ENCODE data around the gene SPTLC1. TPM values are rescaled to one million over a fixed set of nuclear protein-coding genes. Genes with fewer than 3 reads are reported as not detected.
"Not testable (repeated sequence)": the region's sequence is repeated elsewhere in the genome, so short reads cannot be mapped to it uniquely, and the experiment has no call there.

Gene SPTLC1
- total RNA-seq, 1 experiment from 2014 or later: 134 TPM

GRCh38 chr9:92140754-92141143, 25.5 kb upstream of the SPTLC1 start:
- no peak for DNase-seq (ENCODE audit: low read depth)

GRCh38 chr9:92140074-92140753, 25.0 kb upstream of the SPTLC1 start:
- DNase-seq (ENCODE audit: low read depth): peak; percentile 68

GRCh38 chr9:92138960-92139540, 23.8 kb upstream of the SPTLC1 start:
- DNase-seq (ENCODE audit: low read depth): peak; percentile 60

GRCh38 chr9:92138157-92138959, 23.1 kb upstream of the SPTLC1 start:
- DNase-seq (ENCODE audit: low read depth): peak; percentile 50

- no peak for DNase-seq (ENCODE audit: low read depth)
Observed at GRCh38 chr9:92136184-92136858, 21.1 kb upstream of the SPTLC1 start.

- no peak for DNase-seq (ENCODE audit: low read depth)
Observed at GRCh38 chr9:92135576-92135975, 20.4 kb upstream of the SPTLC1 start.

- DNase-seq (ENCODE audit: low read depth): peak; percentile 85
Observed at GRCh38 chr9:92133949-92134604, 18.9 kb upstream of the SPTLC1 start.

GRCh38 chr9:92132913-92133312, 17.7 kb upstream of the SPTLC1 start:
- not testable (repeated sequence) for DNase-seq (ENCODE audit: low read depth)

- DNase-seq (ENCODE audit: low read depth): no peak
Observed at GRCh38 chr9:92132501-92132900, 17.3 kb upstream of the SPTLC1 start.

- DNase-seq (ENCODE audit: low read depth): no peak
Observed at GRCh38 chr9:92122800-92123199, 7.6 kb upstream of the SPTLC1 start.

GRCh38 chr9:92122061-92122460, 6.8 kb upstream of the SPTLC1 start:
- DNase-seq (ENCODE audit: low read depth): no peak

GRCh38 chr9:92121265-92121664, 6.1 kb upstream of the SPTLC1 start:
- DNase-seq (ENCODE audit: low read depth): no peak

- no peak for DNase-seq (ENCODE audit: low read depth)
Observed at GRCh38 chr9:92120138-92120537, 4.9 kb upstream of the SPTLC1 start.

- DNase-seq (ENCODE audit: low read depth): no peak
Observed at GRCh38 chr9:92119586-92119985, 4.4 kb upstream of the SPTLC1 start.

GRCh38 chr9:92108122-92108521, 7.1 kb downstream of the SPTLC1 start:
- no peak for DNase-seq (ENCODE audit: low read depth)

GRCh38 chr9:92105446-92106225, 9.6 kb downstream of the SPTLC1 start:
- not testable (repeated sequence) for DNase-seq (ENCODE audit: low read depth)

- DNase-seq (ENCODE audit: low read depth): not testable (repeated sequence)
Observed at GRCh38 chr9:92103601-92104000, 11.6 kb downstream of the SPTLC1 start.

GRCh38 chr9:92100237-92100911, 14.8 kb downstream of the SPTLC1 start:
- DNase-seq (ENCODE audit: low read depth): peak; percentile 92

GRCh38 chr9:92098638-92099037, 16.6 kb downstream of the SPTLC1 start:
- no peak for DNase-seq (ENCODE audit: low read depth)

- peak; percentile 69 for DNase-seq (ENCODE audit: low read depth)
Observed at GRCh38 chr9:92097997-92098482, 17.2 kb downstream of the SPTLC1 start.
